GM23338 (cell line): ENCODE measurements around the gene FYN. TPM values are rescaled to one million over a fixed set of nuclear protein-coding genes. Genes with fewer than 3 reads are reported as not detected.

Source experiments
- ATAC-seq: fragments of 200-7000 bp; cut with Tn5 transposase; 3 replicates; pipeline ENCODE4 v1.9.1; 2020
- DNase-seq: peaks from one replicate; pipeline ENCODE4 v3.0.0-alpha.2; 2015; ENCODE audit warnings: low spot score
- H2AFZ ChIP-seq: fragments of 200-600 bp; sonication (generic); 2 replicates; pipeline ENCODE4 v1.8.0; 2016; ENCODE audit warnings: antibody characterized with exemption, mild to moderate bottlenecking, moderate library complexity
- H3F3A ChIP-seq: fragments of 200-600 bp; sonication (generic); replicated peaks from 2 replicates; pipeline ENCODE4 v1.8.0; 2017; ENCODE audit warnings: antibody characterized with exemption, mixed run types, low read depth
- H3K27ac ChIP-seq: fragments of 200-600 bp; sonication (generic); 2 replicates; pipeline ENCODE4 v1.6.1; 2016; ENCODE audit warnings: low read depth
- H3K27me3 ChIP-seq: fragments of 200-600 bp; sonication (generic); 2 replicates; pipeline ENCODE4 v1.8.0; 2016; ENCODE audit warnings: mild to moderate bottlenecking, mixed run types, moderate library complexity; ENCODE audit not compliant: insufficient read depth
- H3K36me3 ChIP-seq: fragments of 200-600 bp; sonication (generic); 2 replicates; pipeline ENCODE4 v1.8.0; 2016; ENCODE audit warnings: mild to moderate bottlenecking; ENCODE audit not compliant: insufficient read depth
- H3K4me1 ChIP-seq: fragments of 200-600 bp; sonication (generic); 2 replicates; pipeline ENCODE4 v1.8.0; 2016; ENCODE audit warnings: mild to moderate bottlenecking, moderate library complexity; ENCODE audit not compliant: insufficient read depth
- H3K4me2 ChIP-seq: fragments of 200-600 bp; sonication (generic); 2 replicates; pipeline ENCODE4 v1.7.1; 2017; ENCODE audit warnings: mixed run types
- H3K4me3 ChIP-seq: fragments of 200-600 bp; sonication (generic); 2 replicates; pipeline ENCODE4 v1.6.1; 2016; ENCODE audit warnings: mixed run types
- H3K79me2 ChIP-seq: fragments of 200-600 bp; sonication (generic); replicated peaks from 2 replicates; pipeline ENCODE4 v1.8.0; 2017; ENCODE audit warnings: mild to moderate bottlenecking; ENCODE audit not compliant: insufficient read depth
- H3K9me2 ChIP-seq: fragments of 200-600 bp; sonication (generic); 2 replicates; pipeline ENCODE4 v1.8.0; 2017; ENCODE audit not compliant: insufficient read depth
- H4K20me1 ChIP-seq: fragments of 200-600 bp; sonication (generic); replicated peaks from 2 replicates; pipeline ENCODE4 v1.8.0; 2017; ENCODE audit warnings: mild to moderate bottlenecking; ENCODE audit not compliant: insufficient read depth
- H3K27ac Mint-ChIP-seq: 2 replicates; pipeline ENCODE4 v1.8.0; 2020; ENCODE audit warnings: inconsistent platforms, mild to moderate bottlenecking, moderate library complexity, mixed read lengths
- H3K27me3 Mint-ChIP-seq: 3 replicates; pipeline ENCODE4 v1.8.0; 2022; ENCODE audit warnings: low read depth, mild to moderate bottlenecking, moderate library complexity, mixed read lengths, inconsistent platforms; ENCODE audit not compliant: insufficient read depth, poor library complexity
- H3K36me3 Mint-ChIP-seq: 3 replicates; pipeline ENCODE4 v1.8.0; 2021; ENCODE audit warnings: low read depth, mild to moderate bottlenecking, inconsistent platforms, moderate library complexity, mixed read lengths
- H3K4me1 Mint-ChIP-seq: 3 replicates; pipeline ENCODE4 v1.8.0; 2020; ENCODE audit warnings: mild to moderate bottlenecking, inconsistent platforms, mixed read lengths
- H3K4me3 Mint-ChIP-seq: 3 replicates; pipeline ENCODE4 v1.8.0; 2021; ENCODE audit warnings: moderate library complexity, mild to moderate bottlenecking, inconsistent platforms, mixed read lengths
- H3K9me3 Mint-ChIP-seq: 3 replicates; pipeline ENCODE4 v1.8.0; 2020; ENCODE audit warnings: moderate library complexity, mild to moderate bottlenecking, inconsistent platforms, mixed read lengths
- CREB1 ChIP-seq: fragments of 250-450 bp; sonication (Bioruptor Pico); IDR thresholded peaks from 2 replicates; pipeline ENCODE4 v1.5.0; 2020; ENCODE audit warnings: low read depth, mild to moderate bottlenecking, moderate library complexity
- EZH2 ChIP-seq: fragments of 200-600 bp; sonication (generic); IDR thresholded peaks from one replicate; pipeline ENCODE4 v1.8.0; 2017; ENCODE audit warnings: antibody characterized with exemption, mild to moderate bottlenecking, low read depth; ENCODE audit not compliant: unreplicated experiment
- EZH2phosphoT487 ChIP-seq: fragments of 200-600 bp; sonication (generic); IDR thresholded peaks from one replicate; pipeline ENCODE4 v1.8.1; 2018; ENCODE audit warnings: antibody characterized with exemption; ENCODE audit not compliant: unreplicated experiment
- JUNB ChIP-seq: IDR thresholded peaks from one replicate; pipeline ENCODE4 v1.6.1; 2016; ENCODE audit warnings: antibody characterized with exemption; ENCODE audit not compliant: unreplicated experiment
- NANOG ChIP-seq: IDR thresholded peaks from 2 replicates; pipeline ENCODE4 v1.6.1; 2016; ENCODE audit warnings: antibody characterized with exemption, borderline replicate concordance
- POLR2AphosphoS5 ChIP-seq: IDR thresholded peaks from 2 replicates; pipeline ENCODE4 v1.6.1; 2016; ENCODE audit warnings: antibody characterized with exemption, low read depth
- STAT1 ChIP-seq: IDR thresholded peaks from one replicate; pipeline ENCODE4 v1.6.1; 2016; ENCODE audit warnings: antibody characterized with exemption; ENCODE audit not compliant: unreplicated experiment
- ZNF114 ChIP-seq: fragments of 250-450 bp; sonication (Bioruptor Pico); IDR thresholded peaks from 2 replicates; pipeline ENCODE4 v1.5.0; 2020; ENCODE audit warnings: mild to moderate bottlenecking, moderate library complexity
- ZNF331 ChIP-seq: fragments of 250-450 bp; sonication (Bioruptor Pico); IDR thresholded peaks from 2 replicates; pipeline ENCODE4 v1.5.0; 2020; ENCODE audit warnings: low read depth, mild to moderate bottlenecking, moderate library complexity
- polyA plus RNA-seq: library from polyadenylated mRNA; unstranded; fragments of >200 nt; fragmentation: Nextera tagmentation; extraction: Ambion mirVana; gene quantifications from 2 replicates; pipeline ENCODE4 v1.2.1, GENCODE V29; 2016
- total RNA-seq: library from RNA; depleted of rRNA; stranded (reverse); fragments of >200 nt; shearing (Covaris generic); gene quantifications from 2 replicates; pipeline ENCODE4 v1.2.3, GENCODE V29; 2014
- TF ChIP-seq, protein P1 (sequence below): IDR thresholded peaks from one replicate; pipeline ENCODE4 v1.6.1; 2018; ENCODE audit warnings: antibody characterized with exemption; ENCODE audit not compliant: unreplicated experiment
- TF ChIP-seq, protein P2 (sequence below): fragments of 250-450 bp; sonication (Bioruptor Pico); IDR thresholded peaks from 2 replicates; pipeline ENCODE4 v1.5.0; 2020; ENCODE audit warnings: mild to moderate bottlenecking, moderate library complexity
- TF ChIP-seq, protein P3 (sequence below), 2 experiments: fragments of 200-600 bp in 1 of 2; sonication (generic) in 1 of 2; conservative IDR thresholded peaks; 2 replicates each; pipeline versions ENCODE4 v1.5.1 to v1.6.1; 2016 to 2017; ENCODE audit warnings: antibody characterized with exemption in 2 of 2, low read depth in 2 of 2, mild to moderate bottlenecking in 2 of 2, moderate library complexity in 1 of 2
- TF ChIP-seq, protein P4 (sequence below): IDR thresholded peaks from 2 replicates; pipeline ENCODE4 v1.6.1; 2016; ENCODE audit warnings: antibody characterized with exemption

FYN gene
- total and polyA plus RNA-seq, 2 experiments from 2014 or later = 46.8 to 143 TPM

DNA sequence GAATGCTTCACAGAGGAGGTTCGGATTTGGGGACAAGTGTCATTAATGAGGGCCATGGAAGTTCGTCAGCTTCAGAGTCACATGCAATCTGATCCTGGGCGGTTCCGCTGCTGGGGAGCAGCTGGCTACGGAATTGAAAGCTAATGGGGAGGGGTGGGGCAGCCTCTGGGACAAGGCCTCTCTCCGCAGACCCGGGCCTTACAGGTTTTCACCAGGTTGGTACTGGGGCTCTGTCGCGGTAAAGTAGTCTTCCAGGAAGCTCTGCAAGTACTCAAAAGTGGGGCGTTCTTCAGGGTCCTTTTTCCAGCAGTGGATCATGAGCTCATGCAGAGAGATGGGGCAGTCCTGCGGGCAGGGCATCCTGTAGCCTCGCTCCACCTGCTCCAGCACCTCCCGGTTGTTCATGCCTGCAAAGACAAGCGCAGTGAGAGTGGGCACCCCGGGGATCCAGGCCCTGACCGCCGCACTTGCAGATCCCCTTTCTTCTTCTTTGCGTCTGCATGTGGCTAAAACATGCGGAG lies 211.7 kb downstream of the FYN start:
- Histone ChIP-seq H3K36me3 (no peaks in the 10 kb centered on the region), H3K27me3 (no peaks in the 10 kb centered on the region), H3K79me2 (no peaks in the 10 kb centered on the region), H3K4me2 (peak overlapping the region; percentile 70), H3K4me1 (peaks cover 44% of the 10 kb centered on the region), H4K20me1 (no peaks in the 10 kb centered on the region), H3K9me2 (no peaks in the 10 kb centered on the region), H2AFZ (no peak overlapping the region), H3K4me3 (peak overlapping the region; percentile 38), H3F3A (peaks cover 17% of the 10 kb centered on the region), H3K27ac (peak overlapping the region; percentile 48)
- peak overlapping the region; percentile 73 for H3K27ac Mint-ChIP-seq
- no peak for TF ChIP-seq ZNF114 (CRISPR knock-in tag)
- no peak for TF ChIP-seq NANOG
- no peak for TF ChIP-seq POLR2AphosphoS5
- no peak for TF ChIP-seq STAT1
- TF ChIP-seq, protein P1, sequence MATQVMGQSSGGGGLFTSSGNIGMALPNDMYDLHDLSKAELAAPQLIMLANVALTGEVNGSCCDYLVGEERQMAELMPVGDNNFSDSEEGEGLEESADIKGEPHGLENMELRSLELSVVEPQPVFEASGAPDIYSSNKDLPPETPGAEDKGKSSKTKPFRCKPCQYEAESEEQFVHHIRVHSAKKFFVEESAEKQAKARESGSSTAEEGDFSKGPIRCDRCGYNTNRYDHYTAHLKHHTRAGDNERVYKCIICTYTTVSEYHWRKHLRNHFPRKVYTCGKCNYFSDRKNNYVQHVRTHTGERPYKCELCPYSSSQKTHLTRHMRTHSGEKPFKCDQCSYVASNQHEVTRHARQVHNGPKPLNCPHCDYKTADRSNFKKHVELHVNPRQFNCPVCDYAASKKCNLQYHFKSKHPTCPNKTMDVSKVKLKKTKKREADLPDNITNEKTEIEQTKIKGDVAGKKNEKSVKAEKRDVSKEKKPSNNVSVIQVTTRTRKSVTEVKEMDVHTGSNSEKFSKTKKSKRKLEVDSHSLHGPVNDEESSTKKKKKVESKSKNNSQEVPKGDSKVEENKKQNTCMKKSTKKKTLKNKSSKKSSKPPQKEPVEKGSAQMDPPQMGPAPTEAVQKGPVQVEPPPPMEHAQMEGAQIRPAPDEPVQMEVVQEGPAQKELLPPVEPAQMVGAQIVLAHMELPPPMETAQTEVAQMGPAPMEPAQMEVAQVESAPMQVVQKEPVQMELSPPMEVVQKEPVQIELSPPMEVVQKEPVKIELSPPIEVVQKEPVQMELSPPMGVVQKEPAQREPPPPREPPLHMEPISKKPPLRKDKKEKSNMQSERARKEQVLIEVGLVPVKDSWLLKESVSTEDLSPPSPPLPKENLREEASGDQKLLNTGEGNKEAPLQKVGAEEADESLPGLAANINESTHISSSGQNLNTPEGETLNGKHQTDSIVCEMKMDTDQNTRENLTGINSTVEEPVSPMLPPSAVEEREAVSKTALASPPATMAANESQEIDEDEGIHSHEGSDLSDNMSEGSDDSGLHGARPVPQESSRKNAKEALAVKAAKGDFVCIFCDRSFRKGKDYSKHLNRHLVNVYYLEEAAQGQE = no peak
- TF ChIP-seq, protein P2, sequence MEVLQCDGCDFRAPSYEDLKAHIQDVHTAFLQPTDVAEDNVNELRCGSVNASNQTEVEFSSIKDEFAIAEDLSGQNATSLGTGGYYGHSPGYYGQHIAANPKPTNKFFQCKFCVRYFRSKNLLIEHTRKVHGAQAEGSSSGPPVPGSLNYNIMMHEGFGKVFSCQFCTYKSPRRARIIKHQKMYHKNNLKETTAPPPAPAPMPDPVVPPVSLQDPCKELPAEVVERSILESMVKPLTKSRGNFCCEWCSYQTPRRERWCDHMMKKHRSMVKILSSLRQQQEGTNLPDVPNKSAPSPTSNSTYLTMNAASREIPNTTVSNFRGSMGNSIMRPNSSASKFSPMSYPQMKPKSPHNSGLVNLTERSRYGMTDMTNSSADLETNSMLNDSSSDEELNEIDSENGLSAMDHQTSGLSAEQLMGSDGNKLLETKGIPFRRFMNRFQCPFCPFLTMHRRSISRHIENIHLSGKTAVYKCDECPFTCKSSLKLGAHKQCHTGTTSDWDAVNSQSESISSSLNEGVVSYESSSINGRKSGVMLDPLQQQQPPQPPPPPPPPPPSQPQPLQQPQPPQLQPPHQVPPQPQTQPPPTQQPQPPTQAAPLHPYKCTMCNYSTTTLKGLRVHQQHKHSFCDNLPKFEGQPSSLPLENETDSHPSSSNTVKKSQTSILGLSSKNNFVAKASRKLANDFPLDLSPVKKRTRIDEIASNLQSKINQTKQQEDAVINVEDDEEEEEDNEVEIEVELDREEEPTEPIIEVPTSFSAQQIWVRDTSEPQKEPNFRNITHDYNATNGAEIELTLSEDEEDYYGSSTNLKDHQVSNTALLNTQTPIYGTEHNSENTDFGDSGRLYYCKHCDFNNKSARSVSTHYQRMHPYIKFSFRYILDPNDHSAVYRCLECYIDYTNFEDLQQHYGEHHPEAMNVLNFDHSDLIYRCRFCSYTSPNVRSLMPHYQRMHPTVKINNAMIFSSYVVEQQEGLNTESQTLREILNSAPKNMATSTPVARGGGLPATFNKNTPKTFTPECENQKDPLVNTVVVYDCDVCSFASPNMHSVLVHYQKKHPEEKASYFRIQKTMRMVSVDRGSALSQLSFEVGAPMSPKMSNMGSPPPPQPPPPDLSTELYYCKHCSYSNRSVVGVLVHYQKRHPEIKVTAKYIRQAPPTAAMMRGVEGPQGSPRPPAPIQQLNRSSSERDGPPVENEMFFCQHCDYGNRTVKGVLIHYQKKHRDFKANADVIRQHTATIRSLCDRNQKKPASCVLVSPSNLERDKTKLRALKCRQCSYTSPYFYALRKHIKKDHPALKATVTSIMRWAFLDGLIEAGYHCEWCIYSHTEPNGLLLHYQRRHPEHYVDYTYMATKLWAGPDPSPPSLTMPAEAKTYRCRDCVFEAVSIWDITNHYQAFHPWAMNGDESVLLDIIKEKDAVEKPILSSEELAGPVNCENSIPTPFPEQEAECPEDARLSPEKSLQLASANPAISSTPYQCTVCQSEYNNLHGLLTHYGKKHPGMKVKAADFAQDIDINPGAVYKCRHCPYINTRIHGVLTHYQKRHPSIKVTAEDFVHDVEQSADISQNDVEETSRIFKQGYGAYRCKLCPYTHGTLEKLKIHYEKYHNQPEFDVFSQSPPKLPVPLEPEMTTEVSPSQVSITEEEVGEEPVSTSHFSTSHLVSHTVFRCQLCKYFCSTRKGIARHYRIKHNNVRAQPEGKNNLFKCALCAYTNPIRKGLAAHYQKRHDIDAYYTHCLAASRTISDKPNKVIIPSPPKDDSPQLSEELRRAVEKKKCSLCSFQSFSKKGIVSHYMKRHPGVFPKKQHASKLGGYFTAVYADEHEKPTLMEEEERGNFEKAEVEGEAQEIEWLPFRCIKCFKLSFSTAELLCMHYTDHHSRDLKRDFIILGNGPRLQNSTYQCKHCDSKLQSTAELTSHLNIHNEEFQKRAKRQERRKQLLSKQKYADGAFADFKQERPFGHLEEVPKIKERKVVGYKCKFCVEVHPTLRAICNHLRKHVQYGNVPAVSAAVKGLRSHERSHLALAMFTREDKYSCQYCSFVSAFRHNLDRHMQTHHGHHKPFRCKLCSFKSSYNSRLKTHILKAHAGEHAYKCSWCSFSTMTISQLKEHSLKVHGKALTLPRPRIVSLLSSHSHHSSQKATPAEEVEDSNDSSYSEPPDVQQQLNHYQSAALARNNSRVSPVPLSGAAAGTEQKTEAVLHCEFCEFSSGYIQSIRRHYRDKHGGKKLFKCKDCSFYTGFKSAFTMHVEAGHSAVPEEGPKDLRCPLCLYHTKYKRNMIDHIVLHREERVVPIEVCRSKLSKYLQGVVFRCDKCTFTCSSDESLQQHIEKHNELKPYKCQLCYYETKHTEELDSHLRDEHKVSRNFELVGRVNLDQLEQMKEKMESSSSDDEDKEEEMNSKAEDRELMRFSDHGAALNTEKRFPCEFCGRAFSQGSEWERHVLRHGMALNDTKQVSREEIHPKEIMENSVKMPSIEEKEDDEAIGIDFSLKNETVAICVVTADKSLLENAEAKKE (CRISPR knock-in tag) = no peak
- no peak for TF ChIP-seq EZH2
- no peak for TF ChIP-seq ZNF331
- TF ChIP-seq, protein P3, sequence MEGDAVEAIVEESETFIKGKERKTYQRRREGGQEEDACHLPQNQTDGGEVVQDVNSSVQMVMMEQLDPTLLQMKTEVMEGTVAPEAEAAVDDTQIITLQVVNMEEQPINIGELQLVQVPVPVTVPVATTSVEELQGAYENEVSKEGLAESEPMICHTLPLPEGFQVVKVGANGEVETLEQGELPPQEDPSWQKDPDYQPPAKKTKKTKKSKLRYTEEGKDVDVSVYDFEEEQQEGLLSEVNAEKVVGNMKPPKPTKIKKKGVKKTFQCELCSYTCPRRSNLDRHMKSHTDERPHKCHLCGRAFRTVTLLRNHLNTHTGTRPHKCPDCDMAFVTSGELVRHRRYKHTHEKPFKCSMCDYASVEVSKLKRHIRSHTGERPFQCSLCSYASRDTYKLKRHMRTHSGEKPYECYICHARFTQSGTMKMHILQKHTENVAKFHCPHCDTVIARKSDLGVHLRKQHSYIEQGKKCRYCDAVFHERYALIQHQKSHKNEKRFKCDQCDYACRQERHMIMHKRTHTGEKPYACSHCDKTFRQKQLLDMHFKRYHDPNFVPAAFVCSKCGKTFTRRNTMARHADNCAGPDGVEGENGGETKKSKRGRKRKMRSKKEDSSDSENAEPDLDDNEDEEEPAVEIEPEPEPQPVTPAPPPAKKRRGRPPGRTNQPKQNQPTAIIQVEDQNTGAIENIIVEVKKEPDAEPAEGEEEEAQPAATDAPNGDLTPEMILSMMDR (conservative IDR thresholded peaks at IDR 0.05; ENCODE audit: low read depth in 2 of 2) = no peak
- no peak for TF ChIP-seq CREB1 (CRISPR knock-in tag)
- TF ChIP-seq, protein P4, sequence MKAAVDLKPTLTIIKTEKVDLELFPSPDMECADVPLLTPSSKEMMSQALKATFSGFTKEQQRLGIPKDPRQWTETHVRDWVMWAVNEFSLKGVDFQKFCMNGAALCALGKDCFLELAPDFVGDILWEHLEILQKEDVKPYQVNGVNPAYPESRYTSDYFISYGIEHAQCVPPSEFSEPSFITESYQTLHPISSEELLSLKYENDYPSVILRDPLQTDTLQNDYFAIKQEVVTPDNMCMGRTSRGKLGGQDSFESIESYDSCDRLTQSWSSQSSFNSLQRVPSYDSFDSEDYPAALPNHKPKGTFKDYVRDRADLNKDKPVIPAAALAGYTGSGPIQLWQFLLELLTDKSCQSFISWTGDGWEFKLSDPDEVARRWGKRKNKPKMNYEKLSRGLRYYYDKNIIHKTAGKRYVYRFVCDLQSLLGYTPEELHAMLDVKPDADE = no peak
- no peak for TF ChIP-seq JUNB
- no peak for TF ChIP-seq EZH2phosphoT487
- H3K27me3 Mint-ChIP-seq = peaks cover 13% of the 10 kb centered on the region
- ATAC-seq (peak; percentile 60), DNase-seq (peak; percentile 80)
- peaks cover 50% of the 10 kb centered on the region for H3K4me1 Mint-ChIP-seq
- peaks cover 3% of the 10 kb centered on the region for H3K36me3 Mint-ChIP-seq
- peak overlapping the region; percentile 64 for H3K4me3 Mint-ChIP-seq
- H3K9me3 Mint-ChIP-seq = no peaks in the 10 kb centered on the region; the same call in 2 of the 3 replicates
